Putamen (tissue), 1 donor: ENCODE measurements around the gene SH3BP2.

Experiments
- DNase-seq: peaks from one replicate; pipeline ENCODE4 v3.0.0-alpha.2; 2016; ENCODE audit warnings: low spot score

Gene SH3BP2

DNA sequence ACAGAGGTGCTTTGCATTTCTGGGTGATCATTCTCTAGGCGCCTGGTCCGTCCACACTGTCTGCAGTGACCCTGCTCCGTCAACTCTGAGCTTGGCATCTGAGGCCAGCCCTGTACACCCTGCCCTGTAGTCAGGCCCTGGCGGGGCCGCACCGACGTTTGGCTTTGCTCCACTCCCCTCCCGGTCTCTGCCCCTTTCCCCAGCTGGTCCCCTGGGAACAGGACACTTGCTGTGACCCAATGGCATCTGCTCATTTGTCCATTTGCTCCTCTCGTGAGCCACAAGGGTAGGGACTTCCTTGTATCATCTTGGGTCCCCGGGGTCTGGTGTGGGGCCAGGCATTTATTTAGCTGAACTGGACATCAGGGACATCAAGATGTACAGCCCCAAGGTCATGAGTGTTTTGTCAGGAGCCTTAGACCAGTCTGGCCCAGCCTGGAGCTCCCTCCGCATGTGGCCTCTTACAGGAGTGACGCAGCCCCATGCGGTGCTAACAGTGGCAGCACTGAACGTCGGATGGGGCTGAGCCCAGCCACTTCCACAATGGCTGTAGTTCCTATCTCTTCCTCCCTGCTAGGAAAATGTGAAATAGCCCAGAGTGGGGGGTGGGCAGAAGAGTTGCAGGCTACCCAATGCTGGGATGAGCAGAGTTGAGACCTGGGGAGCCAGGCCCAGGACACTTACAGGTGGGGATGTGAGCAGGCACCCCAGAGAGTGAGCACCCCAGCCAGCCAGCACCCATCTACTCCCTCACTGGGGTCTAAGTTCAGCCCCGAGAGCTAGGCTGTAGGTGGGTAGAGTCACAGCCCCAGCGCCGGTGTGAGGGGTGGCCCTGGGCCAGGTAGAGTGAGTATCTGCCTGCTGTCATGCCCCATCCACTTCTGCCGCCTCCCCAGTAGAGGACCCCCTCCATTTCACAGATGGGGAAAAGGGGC, 2.0 kb upstream of the SH3BP2 start:
- no peak for DNase-seq

DNA sequence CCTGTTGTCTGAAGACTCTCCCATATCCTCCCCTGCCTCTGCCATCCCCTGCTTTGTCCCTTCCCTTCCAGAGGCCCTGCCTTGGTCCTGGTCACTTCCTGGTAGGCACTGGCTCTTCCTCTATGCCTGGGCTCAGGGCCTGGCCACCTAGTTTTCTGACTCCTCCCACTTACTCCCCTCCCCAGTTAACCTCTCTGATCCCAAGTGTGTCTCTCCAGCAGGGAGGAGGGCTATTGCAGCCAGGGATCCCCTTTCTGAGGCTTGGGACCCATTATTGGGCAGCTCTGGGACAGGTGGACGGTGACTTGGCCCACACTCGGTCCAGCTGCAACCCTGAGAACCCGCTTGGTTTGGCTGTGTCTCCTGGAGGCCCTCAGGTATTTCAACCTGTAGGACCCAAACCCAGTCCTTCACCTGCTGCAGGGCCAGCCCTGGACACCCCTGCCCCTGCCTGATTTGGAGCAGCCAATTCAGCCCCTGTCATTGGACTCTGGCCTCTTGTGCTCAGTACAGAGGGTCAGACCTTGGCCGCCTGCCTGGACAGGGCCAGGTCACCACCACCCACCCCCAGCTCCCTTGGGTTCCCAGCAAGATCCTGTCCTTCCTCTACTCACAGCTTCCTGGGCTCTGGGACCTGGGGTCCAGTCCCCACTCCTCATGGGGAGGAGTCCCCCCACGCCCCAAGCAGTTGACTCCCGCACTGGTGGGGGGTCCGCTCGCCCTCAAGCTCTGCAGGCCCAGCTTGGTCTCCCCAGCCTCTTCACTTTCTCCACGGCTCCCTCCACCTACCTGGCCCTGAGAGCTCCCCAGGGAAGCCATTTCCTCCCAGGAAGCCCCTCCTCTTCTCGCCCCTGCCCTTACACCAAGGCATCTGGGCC, 1.1 kb upstream of the SH3BP2 start:
- DNase-seq, result no peak

DNA sequence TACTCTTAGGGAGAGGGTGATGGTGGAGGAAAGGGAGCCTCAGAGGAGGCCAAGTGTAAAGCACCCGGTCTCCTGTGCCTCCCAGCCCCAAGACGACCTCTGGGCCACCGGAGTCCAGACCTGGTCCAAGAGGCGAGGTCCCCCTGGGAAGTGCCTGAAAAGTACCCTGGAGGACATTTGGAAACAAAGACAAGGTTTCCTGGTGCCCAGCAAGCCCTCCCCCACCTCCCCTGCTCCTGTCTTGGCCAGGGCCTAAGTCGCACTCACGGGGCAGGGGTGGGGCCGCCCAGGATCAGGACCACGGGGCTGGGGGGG, 532 bp upstream of the SH3BP2 start:
- no peak for DNase-seq

DNA sequence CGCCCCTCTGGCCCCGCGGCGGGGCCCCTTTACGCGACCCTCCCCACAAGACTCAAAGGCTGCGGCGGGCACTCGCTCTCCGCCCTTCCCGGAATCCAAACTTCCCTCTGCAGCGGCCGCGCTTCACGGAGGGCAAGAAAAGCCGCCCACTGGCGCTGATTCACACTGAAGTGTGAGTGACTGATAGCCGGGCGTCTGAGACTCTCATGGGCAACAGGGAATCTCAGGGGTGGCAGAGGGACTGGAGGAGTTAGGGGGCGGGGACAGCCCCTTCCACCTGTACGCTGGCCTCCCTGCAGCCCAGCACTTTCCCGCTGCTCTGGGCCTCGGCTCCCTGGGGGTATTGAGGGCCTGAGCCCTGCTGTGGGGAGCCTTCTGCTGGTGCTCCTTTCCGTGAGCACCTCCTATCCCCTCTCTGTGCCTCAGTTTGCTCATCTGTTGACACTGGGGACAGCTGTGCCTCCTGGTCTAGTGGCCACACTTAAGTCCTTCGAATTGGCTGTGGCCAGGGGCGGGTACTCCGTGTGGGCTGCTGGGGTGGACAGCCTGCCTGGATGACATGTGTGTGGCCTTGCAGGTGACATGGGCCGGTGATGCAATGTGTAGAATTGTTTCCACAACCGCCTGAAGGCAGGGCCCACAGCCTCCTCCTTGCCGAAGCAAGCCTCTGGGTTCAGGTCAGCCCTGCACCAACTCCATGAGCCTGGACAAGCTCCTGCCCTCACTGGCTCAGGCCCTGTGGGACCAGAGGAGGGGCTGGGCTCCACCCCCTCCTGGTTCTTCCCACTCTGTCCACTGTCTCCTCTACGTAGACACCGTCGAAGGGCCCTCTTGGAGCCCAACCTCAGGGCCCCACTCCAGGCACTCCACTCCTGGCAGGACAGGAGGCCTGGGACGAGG, 951 bp downstream of the SH3BP2 start:
- DNase-seq, result no peak

DNA sequence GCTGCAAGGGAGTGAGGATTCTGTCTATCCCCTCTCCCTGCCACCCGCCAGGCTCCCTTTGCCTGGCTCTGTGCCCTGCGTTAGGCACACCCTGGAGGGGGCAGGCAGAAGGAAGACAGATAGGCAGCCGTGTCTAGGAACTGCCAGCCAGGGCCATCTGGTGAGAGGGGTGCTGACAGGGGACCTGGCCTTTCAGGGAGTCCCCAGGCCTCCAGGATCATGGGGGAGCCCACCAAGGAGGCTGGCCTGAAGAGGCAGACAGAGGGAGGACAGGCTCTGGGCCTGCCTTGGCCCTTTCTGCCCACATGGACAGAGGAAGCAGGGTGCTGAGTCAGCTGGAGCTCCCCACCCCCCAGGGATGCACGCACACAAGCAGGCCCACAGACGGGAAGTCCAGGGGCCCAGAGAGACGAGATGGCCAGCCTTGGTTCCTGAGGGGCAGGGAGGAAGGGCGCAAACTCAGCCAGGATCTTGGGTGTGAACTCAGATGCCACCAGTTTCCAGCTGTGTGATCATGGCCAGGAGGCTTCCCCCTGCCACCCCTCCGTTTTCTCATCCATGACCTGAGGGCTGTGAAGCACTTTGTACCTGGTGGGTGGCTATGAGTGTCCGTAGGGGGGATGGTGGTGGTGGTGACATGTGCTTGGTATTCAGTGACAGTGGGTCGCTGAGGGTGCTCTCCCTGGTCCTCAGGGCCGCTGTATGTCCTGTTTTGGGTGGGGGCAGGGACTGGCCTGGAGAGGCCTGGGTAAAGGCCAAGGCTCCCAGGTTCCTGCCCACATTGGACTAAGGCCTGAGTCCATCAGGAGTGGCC, 1.8 kb downstream of the SH3BP2 start:
- no peak for DNase-seq

DNA sequence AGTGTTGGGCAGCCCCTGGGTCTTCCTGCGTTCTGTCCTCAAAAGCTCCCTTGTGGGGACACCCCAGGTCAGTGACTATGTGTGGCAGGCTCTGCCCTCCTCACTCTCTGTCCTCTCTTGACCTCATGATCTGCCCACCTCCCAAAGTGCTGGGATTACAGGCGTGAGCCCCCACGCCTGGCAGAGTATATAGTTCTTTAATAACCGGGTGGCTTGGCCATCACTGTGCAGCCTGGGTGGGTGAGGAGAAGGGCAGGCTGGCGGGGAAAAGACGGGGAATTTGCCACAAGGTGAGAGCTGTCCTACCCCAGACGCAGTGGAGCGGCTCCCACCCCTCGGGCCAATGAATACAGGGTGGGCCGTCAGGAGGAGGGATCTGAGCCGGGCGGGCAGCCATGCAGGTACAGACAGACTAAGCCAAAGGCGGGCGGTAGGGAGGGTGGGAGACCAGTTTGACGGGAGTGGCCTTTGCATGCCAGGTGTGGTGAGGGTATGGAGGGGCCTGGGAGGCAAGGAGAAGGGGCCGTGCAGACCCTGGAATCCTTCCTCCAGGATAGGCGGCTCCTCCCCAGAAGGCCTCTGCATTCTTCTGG, 2.5 kb downstream of the SH3BP2 start:
- DNase-seq, result no peak

DNA sequence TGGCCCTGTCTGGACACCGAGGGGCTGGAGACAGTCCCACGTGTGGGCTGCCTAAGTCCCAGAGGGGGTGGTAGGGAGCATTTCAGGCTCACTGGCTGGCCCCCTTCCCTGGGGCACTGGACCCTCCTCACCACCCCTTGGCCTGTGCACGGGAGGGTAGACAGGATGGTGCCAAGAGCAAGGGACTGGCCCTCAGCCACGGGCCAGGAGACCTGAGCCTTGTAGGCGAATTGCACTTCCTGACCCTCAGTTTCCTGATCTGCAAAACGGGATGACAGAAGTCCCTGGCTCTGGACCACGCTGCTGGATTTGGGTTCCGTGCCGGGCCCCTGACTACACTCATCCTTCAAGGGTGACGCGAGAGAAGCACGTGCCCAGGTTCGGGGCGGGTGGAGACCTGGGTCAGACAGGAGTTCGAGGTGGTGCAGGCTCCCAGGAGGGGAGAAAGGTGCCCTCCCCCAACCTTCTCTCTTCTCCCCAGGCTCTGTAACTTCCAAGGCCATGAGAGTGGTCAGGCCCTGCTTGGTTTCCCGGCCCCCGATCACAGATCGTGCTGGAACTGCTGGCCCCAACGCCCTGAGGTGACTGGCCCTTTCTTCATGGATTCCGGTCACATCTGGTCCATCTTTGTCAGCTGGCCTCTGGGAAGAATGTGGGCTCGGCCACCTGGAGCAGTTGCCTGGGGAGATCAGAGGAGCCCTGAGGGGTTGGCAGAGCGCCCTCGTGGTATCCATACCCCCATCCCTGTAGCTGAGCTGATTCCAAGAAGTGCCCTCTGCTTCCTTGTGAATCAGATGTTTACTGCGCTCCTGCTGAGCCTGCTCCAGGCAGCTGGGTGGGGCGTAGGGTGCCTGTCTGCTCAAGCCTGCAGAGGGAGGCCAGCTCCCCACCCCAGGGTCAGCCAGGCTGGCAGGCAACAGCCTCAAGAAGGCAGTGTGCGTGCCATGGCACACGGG, 3.3 kb downstream of the SH3BP2 start:
- DNase-seq, result no peak

DNA sequence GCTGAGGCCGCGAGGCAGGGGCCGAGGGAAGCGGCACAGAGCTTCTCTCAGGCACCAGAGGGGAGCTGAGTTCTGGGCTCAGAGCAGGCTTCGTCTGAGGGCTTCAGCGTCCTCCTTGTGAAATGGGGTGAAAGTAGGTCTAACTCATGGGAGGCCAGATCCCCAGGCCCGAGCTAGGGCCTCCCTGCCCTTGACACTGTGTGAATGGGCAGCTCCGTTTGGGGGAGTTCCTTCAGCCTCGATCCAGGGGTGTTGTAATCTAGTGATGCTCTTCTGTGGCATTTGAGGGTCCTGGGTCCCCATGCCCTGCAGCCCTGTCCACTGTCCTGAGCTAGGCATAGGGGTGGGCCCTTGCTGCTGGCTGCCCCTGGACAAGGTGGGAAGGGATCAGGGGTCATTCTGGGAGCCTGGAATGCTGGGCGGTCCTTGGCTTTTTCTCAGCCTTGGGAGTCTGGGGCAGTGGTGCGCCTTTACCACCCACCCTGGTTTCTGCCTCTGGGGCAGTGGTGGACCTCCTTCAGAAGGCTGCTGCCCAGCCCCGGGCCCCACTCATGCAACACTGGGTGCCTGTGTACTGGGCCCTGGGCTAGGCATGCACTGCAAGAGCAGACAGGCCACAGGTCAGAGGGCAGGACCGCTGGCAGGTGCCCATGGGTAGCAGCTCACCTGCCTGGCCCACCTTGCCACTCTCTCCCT, 4.1 kb downstream of the SH3BP2 start:
- DNase-seq, result no peak

DNA sequence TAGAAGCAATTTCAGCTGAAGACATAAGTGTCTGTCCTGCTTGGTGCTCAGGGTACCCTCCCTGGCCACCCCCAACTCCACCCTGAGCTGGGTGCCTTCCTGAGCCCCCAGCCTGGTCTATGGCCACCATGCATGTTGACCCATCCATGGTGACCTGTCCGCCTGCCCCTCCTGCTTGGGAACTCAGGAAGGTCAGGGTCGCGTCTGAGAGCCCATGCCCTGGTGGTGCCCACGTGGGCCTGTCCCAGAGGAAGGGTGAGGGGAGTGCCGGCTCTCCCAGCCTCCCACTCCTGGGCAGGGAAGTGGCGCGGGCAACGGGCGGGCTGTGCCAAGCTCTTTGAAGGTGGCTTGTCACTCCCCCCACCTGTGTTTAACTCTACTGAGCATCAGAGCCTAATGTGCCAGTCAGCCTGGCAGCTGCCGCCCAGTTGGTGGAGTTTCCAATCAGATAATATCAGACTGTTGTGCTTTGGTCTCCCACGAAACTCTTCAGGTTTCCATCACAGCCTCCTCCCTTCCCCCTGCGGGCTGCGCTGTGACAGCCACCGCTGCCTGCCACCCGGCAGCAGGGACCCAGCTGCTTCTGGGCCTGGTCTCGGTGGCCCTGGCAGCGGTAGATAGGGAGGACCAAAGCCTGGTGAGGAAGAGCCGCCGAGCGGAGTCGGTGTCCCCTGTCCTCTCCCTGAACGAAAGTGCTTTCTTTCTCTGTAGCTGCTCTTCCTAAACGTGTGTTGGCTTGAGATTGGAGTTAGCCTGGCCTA, 4.8 kb downstream of the SH3BP2 start:
- DNase-seq, result no peak

DNA sequence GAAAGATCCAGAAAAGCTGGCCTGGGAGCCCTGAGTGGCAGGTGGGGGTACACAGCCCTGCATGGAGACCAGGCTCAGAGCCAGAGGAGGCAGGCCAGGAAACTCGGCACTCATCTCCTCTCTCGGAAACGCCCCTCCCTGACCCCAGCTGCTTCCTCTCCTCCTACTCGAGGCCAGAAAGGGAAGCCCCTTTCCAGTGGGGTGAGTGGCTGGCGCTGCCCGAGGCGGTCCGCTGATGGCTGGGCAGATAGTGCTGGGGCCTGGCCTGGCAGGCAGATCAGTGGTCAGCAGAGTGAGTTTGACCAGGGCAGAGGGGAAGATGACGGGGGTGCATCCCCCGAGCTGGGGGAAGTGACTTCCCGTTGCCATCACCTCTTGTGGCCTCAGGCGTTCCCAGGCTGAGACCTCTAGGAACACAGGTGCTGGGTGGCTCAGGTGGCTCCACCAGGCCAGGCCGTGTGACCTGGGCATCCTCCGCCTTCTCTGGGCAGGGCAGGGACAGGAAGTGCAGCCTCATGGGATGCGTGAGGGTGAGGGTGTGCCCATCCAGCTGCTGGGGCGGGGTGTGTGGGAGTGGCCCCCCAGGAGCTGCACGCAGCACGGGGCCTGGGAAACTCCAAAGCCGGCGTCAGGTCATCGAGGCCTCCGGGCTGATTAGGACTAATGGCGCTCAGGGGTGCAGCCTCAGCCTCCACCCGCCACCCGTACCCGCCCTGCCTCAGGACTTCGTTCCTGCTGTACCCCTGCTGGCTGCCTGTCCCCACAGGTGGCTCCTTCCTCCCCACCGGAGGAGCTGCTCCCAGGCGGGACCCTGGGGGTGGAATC, 5.7 kb downstream of the SH3BP2 start:
- no peak for DNase-seq

DNA sequence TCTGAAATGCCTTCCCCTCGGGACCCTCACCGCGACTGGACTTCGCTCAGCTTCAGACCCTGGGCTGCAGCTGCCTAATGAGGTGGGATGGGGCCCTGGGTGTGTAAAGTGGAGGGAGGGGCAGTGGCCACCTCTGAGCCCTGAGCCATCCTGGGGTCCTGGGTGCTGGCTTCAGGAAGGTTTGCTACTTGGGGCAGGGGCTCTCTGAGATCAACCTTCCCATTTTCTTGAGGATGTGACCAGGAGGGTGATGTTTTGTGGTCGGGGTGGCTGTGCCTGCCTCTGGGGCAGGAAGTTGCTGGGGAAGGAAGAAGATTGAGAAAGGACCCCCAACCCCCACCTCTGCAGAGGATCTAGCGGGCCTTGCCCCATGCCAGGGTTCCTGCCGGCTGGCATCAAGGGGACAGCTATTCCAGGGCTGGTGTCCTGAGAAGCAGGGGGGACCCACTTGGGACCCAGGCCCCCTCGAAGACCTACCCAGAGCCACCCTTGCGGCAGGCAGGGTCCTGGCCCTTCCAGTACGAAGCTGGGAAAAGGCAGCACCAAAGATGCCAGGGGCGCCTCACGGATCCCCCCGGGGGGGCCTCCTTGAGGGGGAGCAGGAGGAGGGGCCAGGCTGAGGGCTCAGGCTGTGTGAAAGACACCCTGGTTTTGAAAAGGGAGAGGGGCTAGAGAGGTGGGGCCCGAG, 6.5 kb downstream of the SH3BP2 start:
- DNase-seq, result no peak

DNA sequence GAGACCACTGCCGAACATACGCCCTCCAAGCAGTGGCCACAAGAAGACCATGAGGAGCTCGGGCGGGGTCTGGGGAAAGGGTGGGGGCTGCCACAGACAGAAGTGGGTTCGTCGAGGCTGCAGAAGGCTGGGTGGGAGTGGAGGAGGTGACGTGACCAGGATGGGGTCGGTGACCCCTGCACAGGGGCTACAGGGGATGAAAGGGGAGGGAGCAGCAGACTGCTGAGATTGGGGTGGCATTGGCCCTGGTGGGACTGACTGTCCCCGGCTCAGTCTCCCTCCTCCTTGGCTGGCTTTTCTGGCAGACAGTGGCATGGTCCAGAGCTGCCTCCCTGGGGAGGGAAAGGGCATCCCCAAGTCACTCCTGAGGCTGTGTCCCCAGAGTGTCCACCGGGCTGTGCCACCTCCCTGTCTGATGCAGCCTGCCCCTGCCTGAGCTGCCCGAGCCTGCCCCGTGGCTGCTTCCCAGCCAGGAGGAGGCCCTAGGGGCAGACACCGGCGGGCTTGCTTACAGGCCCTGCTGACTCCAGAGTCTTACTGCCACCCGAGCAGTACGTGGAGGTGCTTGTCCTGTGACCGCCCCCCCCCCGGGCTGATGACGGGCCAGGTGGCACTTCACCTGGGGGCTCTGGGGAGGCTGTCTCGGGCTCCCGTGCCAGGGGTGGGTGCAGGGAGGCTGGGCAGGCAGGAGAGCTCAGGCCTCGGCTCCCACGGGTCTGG, 7.2 kb downstream of the SH3BP2 start:
- no peak for DNase-seq

DNA sequence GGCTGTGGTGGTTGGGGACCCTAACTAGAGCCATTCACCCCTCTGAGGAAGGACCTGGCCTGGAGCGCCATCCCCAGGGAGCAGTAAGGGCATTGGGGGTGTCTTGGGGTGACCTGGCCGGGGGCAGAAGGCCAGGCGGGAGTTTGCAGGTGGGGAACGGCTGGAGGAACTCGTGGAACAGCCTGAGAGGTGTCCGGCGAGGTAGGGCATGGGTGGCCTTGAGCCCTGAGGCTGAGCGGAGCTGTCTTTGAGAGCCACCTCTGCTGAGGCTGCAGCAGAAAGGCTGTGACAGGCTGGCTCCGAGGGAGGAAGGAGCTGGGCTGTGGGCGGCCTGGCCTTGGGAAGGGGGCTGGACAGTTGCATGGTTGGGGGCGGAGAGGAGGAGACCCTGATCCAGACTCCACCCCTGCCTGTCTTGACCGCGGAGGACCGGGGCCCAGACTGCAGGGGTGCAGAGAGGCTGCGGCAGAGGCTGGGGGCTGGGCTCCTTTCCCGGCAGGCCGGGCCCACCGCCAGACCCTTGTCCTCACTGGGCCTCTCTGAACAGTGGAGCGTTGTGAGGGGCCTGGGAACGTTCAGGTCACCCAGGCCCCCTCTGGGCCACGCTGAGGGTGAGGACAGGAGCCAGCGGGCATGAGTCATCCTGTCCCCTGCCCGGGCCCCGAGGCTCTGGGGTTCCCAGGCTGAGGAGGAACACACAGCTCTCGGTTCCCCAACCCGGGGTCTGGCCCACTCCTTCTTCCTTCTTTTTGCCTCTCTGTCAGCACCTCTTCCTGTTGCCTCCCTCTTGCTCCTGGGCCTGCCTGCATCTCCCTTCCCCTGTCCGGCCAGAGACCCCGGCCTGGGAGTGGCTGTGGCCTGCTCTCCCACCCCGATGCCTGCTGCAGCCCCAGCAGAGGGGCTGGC, 8.1 kb downstream of the SH3BP2 start:
- DNase-seq, result peak; percentile 82

DNA sequence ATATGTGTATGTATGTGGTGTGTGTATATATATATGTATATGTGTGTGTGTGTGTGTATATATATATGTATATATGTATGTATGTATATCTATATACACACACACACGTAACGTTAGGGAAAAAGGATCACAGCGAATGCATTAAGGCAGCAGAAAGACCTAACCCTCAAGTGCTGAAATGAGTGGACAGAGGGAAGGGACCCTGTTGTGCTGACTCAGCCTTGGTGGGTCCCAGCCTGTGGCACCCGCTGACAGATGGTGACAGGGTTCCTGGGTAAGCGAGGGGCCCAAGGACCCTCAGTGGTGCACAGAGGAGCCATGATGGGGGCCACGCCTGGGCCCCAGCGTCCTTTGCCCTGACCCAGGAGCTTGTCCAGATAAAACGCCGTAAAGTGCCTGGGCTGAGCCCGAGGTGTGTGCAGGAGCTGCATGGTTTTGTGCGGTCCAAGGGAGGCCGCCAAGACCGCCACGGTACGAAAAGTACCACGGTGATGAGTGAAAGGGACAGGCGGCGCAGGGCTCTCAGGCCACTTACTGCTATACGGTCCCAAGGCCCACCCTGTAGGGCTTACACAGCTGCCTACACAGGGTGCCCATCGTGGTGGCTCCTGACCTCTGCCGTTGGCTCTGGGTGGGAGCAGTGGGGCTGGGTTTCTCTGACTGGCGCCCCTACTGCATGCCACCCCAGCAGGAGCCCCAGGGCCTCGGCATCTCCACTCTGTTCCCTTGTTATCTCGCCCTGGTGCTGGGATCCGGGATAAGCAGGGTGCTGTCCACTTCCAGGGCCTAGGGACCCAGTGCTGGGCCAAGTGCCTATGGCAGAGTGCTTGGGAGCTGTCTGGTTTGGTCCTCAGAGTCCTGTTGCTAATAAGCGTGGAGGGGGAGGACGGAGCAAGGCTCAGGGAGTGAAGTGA, 10.0 kb downstream of the SH3BP2 start:
- DNase-seq, result no peak
